OCI-LY1 (cell line): ENCODE data around the gene ZNF655.

Experiments
- H2AFZ ChIP-seq: fragments of 200-600 bp; sonication (generic), shearing (Covaris generic); 2 replicates; pipeline ENCODE4 v1.6.0; 2014; ENCODE audit warnings: antibody characterized with exemption, mild to moderate bottlenecking, low read length
- H3F3A ChIP-seq: fragments of 200-600 bp; sonication (generic), shearing (Covaris generic); 2 replicates; pipeline ENCODE4 v1.6.0; 2014; ENCODE audit warnings: mild to moderate bottlenecking, antibody characterized with exemption, low read length, moderate library complexity; ENCODE audit not compliant: insufficient read depth
- H3K27ac ChIP-seq: fragments of 200-600 bp; sonication (generic); 2 replicates; pipeline ENCODE4 v1.5.1; 2014; ENCODE audit warnings: low read length, mixed run types, mild to moderate bottlenecking, low read depth; ENCODE audit not compliant: poor library complexity, severe bottlenecking
- H3K27me3 ChIP-seq: fragments of 200-600 bp; sonication (generic); 2 replicates; pipeline ENCODE4 v1.6.0; 2014; ENCODE audit warnings: antibody characterized with exemption, mild to moderate bottlenecking, low read length, moderate library complexity; ENCODE audit not compliant: insufficient read depth
- H3K36me3 ChIP-seq: fragments of 200-600 bp; sonication (generic); 2 replicates; pipeline ENCODE4 v1.6.1; 2014; ENCODE audit warnings: mild to moderate bottlenecking, antibody characterized with exemption, low read length, moderate library complexity, mixed read lengths; ENCODE audit not compliant: insufficient read depth
- H3K4me1 ChIP-seq: fragments of 200-600 bp; sonication (generic); 2 replicates; pipeline ENCODE4 v1.5.1; 2014; ENCODE audit warnings: mild to moderate bottlenecking, low read length, moderate library complexity; ENCODE audit not compliant: insufficient read depth, severe bottlenecking
- H3K4me2 ChIP-seq: fragments of 200-600 bp; sonication (generic), shearing (Covaris generic); 2 replicates; pipeline ENCODE4 v1.6.1; 2014; ENCODE audit warnings: low read length
- H3K4me3 ChIP-seq: fragments of 200-600 bp; sonication (generic); 2 replicates; pipeline ENCODE4 v1.5.1; 2014; ENCODE audit warnings: low read length, low read depth, mild to moderate bottlenecking, mixed read lengths; ENCODE audit not compliant: poor library complexity, severe bottlenecking
- H3K79me2 ChIP-seq: fragments of 200-600 bp; shearing (Covaris generic); 2 replicates; pipeline ENCODE4 v1.6.1; 2016; ENCODE audit warnings: mixed run types, low read length, mixed read lengths; ENCODE audit not compliant: insufficient read depth
- H3K9ac ChIP-seq: fragments of 200-600 bp; sonication (generic), shearing (Covaris generic); 2 replicates; pipeline ENCODE4 v1.6.1; 2014; ENCODE audit warnings: mild to moderate bottlenecking, low read length, mixed read lengths
- H3K9me2 ChIP-seq: fragments of 200-600 bp; sonication (generic), shearing (Covaris generic); 2 replicates; pipeline ENCODE4 v1.6.1; 2014; ENCODE audit warnings: low read depth, mild to moderate bottlenecking, low read length, mixed read lengths
- H3K9me3 ChIP-seq: fragments of 200-600 bp; shearing (Covaris generic); 2 replicates; pipeline ENCODE4 v1.6.1; 2014; ENCODE audit warnings: low read length, mixed read lengths
- H4K20me1 ChIP-seq: fragments of 200-600 bp; sonication (generic), shearing (Covaris generic); 2 replicates; pipeline ENCODE4 v1.6.0; 2016; ENCODE audit warnings: mild to moderate bottlenecking, low read length; ENCODE audit not compliant: insufficient read depth
- EZH2 ChIP-seq: fragments of 200-600 bp; sonication (generic), shearing (Covaris generic); IDR thresholded peaks from 2 replicates; pipeline ENCODE4 v1.8.0; 2017; ENCODE audit warnings: borderline replicate concordance, mixed run types, mild to moderate bottlenecking, antibody characterized with exemption, low read length, moderate library complexity, mixed read lengths
- TF ChIP-seq, protein P1 (sequence below): fragments of 200-600 bp; sonication (generic), shearing (Covaris generic); IDR thresholded peaks from 2 replicates; pipeline ENCODE4 v1.5.1; 2017; ENCODE audit warnings: mild to moderate bottlenecking, antibody characterized with exemption, low read length, moderate library complexity, mixed read lengths

Gene ZNF655

GRCh38 chr7:99597762-99598501 lies 39.5 kb downstream of the ZNF655 start, which contains the start of gene TMEM225B:
TMEM225B (plus strand) TSS chr7:99598267; CDS start chr7:99604389, 6,122 bp downstream.
- TF ChIP-seq, protein P1, sequence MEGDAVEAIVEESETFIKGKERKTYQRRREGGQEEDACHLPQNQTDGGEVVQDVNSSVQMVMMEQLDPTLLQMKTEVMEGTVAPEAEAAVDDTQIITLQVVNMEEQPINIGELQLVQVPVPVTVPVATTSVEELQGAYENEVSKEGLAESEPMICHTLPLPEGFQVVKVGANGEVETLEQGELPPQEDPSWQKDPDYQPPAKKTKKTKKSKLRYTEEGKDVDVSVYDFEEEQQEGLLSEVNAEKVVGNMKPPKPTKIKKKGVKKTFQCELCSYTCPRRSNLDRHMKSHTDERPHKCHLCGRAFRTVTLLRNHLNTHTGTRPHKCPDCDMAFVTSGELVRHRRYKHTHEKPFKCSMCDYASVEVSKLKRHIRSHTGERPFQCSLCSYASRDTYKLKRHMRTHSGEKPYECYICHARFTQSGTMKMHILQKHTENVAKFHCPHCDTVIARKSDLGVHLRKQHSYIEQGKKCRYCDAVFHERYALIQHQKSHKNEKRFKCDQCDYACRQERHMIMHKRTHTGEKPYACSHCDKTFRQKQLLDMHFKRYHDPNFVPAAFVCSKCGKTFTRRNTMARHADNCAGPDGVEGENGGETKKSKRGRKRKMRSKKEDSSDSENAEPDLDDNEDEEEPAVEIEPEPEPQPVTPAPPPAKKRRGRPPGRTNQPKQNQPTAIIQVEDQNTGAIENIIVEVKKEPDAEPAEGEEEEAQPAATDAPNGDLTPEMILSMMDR = no peak
- TF ChIP-seq EZH2 = no peak
- H3K9me3 ChIP-seq = no peaks in the 10 kb centered on the region
- H3K27ac ChIP-seq = no peak within 1 kb of the TSS
- H3K36me3 ChIP-seq = no peaks in the 10 kb centered on the region
- no peak within 1 kb of the TSS for H3K9ac ChIP-seq
- no peak within 1 kb of the TSS for H3K4me3 ChIP-seq
- no peaks in the 10 kb centered on the region for H3F3A ChIP-seq
- H3K27me3 ChIP-seq = no peaks in the 10 kb centered on the region
- H3K9me2 ChIP-seq = no peaks in the 10 kb centered on the region
- H2AFZ ChIP-seq = no peak within 1 kb of the TSS
- no peaks in the 10 kb centered on the region for H4K20me1 ChIP-seq
- no peaks in the 10 kb centered on the region for H3K4me1 ChIP-seq
- no peaks in the 10 kb centered on the region for H3K79me2 ChIP-seq
- H3K4me2 ChIP-seq = no peak within 1 kb of the TSS

- Histone ChIP-seq H4K20me1 (no peaks in the 10 kb centered on the region), H3K4me1 (no peaks in the 10 kb centered on the region), H3K79me2 (no peaks in the 10 kb centered on the region), H3K9me3 (no peaks in the 10 kb centered on the region), H3K9me2 (no peaks in the 10 kb centered on the region), H3K27me3 (no peaks in the 10 kb centered on the region), H3K9ac (no peak overlapping the region), H3F3A (no peaks in the 10 kb centered on the region), H3K27ac (no peak overlapping the region), H2AFZ (no peak overlapping the region), H3K4me2 (no peak overlapping the region), H3K36me3 (no peaks in the 10 kb centered on the region), H3K4me3 (no peak overlapping the region)
- TF ChIP-seq EZH2 = no peak
- TF ChIP-seq, protein P1 = no peak
These were observed 41.4 kb downstream of the ZNF655 start for GRCh38 chr7:99599836-99600235.

- Histone ChIP-seq H3K4me3 (no peak overlapping the region), H3K9me2 (no peaks in the 10 kb centered on the region), H2AFZ (no peak overlapping the region), H3K9me3 (no peaks in the 10 kb centered on the region), H3K9ac (no peak overlapping the region), H4K20me1 (no peaks in the 10 kb centered on the region), H3K4me1 (no peaks in the 10 kb centered on the region), H3K4me2 (no peak overlapping the region), H3K27ac (no peak overlapping the region), H3K79me2 (no peaks in the 10 kb centered on the region), H3F3A (no peaks in the 10 kb centered on the region), H3K36me3 (no peaks in the 10 kb centered on the region), H3K27me3 (no peaks in the 10 kb centered on the region)
- no peak for TF ChIP-seq EZH2
- TF ChIP-seq, protein P1 = no peak
These were observed 43.3 kb downstream of the ZNF655 start for GRCh38 chr7:99601656-99602310.
